HG02623 (cell line): ENCODE measurements around the gene FAM120B.
"Not testable (repeated sequence)": the region's sequence is repeated elsewhere in the genome, so short reads cannot be mapped to it uniquely, and the experiment has no call there.

ENCODE experiments used
- ATAC-seq: cut with Tn5 transposase; IDR thresholded peaks from one replicate; pipeline ENCODE4 v1.9.1; 2021; ENCODE audit warnings: moderate library complexity; ENCODE audit not compliant: unreplicated experiment

The FAM120B gene

DNA sequence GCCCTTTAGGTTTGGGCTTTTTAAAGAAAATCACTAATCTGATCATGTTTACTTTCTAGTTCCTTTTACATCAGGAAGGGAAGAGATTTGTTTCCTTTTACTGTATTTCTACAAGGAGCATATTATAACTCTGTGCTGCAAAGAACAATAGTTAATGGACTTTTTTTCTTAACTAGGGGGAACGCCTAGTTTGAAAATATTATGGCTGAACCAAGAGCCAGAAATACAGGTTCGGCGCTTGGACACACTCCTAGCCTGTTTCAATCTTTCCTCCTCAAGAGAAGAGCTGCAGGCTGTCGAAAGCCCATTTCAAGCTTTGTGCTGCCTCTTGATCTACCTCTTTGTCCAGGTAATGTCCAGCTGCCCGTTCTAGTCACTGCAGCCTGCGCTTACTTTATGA is 41.4 kb downstream of the FAM120B start:
- no peak for ATAC-seq

DNA sequence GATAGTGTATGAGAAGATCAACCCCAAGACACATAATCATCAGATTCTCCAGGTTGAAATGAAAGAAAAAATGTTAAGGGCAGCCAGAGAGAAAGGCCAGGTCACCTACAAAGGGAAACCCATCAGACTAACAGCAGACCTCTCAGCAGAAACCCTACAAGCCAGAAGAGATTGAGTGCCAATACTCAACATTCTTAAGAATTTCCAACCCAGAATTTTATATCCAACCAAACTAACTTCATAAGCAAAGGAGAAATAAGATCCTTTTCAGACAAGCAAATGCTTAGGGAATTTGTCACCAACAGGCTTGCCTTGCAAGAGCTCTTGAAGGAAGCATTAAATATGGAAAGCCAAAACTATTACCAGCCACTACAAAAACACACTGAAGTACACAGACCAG is 44.9 kb downstream of the FAM120B start:
- ATAC-seq: not testable (repeated sequence)

- ATAC-seq: not testable (repeated sequence)
These were observed 48.6 kb downstream of the FAM120B start for GRCh38 chr6:170355190-170355589.

- ATAC-seq: no peak
These were observed 49.1 kb downstream of the FAM120B start for GRCh38 chr6:170355661-170356060.

GRCh38 chr6:170357812-170358211 is 51.3 kb downstream of the FAM120B start:
- ATAC-seq: no peak

DNA sequence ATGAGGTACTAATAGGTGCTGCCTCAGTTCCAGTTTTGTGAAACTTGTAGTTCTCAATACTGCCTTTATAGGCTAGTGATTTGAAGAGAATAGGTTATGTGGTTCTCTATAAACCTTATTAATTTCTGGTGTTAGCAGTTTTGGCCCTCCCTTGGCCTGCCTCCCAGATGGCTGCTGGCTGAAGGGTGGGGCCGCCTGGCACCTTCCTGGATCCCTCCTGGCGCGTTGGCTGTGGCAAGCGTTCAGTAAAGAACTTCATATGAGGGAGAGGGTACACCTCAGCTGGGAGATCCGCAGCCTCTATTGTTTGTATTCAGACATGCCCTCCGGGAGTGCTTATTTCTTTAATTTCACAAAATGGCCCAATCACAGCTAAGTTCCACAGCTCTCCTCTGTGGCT is 51.9 kb downstream of the FAM120B start:
- ATAC-seq: no peak

GRCh38 chr6:170360476-170360875 is 53.9 kb downstream of the FAM120B start:
- no peak for ATAC-seq

DNA sequence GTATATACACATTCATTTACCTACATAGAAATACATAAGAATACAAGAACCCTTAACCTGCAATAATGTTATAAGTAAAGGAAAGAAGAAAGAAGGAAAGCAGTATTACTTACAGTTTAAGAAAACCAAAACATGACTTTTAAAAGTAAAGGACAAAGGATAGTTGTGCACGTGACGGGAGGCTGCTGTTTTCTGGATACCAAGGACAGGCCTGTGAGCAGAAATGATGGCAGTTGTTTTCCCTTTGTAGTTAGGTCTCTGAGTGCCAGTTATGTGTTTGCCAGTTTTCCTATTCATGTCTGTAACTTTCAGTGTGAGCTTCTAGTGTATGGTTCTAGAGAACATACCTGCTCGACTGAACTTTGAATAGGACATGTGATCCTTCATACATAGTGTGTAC is 54.8 kb downstream of the FAM120B start:
- no peak for ATAC-seq

- ATAC-seq: no peak
These were observed 55.6 kb downstream of the FAM120B start for GRCh38 chr6:170362121-170362520.

GRCh38 chr6:170363255-170363654 is 56.7 kb downstream of the FAM120B start:
- ATAC-seq: no peak

- no peak for ATAC-seq
These were observed 58.6 kb downstream of the FAM120B start for GRCh38 chr6:170365121-170365520.

GRCh38 chr6:170365593-170365992 is 59.0 kb downstream of the FAM120B start:
- no peak for ATAC-seq

DNA sequence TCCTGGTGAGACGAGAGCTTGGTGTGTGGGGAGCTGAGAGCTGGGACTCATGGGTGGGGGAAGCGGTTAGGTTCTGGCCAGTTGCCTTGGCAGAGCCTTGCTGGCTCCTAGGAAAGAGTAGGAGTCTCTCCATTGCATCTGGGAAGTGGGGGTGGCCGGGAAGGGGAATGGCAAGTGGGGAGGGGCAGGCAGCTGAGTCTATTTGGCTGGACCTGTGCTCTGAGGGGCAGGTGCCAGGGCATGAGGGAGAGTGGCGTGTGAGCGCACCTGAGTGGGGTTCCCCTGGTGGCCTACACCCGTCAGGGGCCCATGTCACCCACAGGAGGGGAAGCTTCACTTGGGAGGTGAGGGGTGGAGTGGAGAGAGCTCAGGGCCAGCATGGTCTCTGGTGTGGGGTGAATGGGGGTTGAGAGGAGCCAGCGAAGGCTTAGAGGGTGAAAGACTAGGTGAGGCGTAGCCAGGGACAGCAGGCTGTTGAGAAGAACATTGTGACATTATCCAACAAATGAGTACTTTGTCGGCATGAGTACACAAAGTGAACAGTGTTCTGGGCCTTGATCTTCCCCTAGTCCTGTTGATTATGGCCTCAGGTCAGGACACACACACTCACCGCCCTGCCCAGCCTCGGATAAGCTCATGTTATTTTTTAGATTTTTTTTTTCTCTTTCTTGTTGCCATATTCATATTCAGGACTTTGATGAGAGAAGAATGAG is 59.8 kb downstream of the FAM120B start:
- no peak for ATAC-seq

GRCh38 chr6:170367241-170367640 is 60.7 kb downstream of the FAM120B start:
- ATAC-seq: no peak

- no peak for ATAC-seq
These were observed 62.0 kb downstream of the FAM120B start for GRCh38 chr6:170368544-170368943.

- no peak for ATAC-seq
These were observed 62.8 kb downstream of the FAM120B start for GRCh38 chr6:170369403-170369802.

- ATAC-seq: peak; percentile 55
These were observed 63.9 kb downstream of the FAM120B start for GRCh38 chr6:170370416-170370815.

- ATAC-seq: no peak
These were observed 64.5 kb downstream of the FAM120B start for GRCh38 chr6:170371080-170371479.

DNA sequence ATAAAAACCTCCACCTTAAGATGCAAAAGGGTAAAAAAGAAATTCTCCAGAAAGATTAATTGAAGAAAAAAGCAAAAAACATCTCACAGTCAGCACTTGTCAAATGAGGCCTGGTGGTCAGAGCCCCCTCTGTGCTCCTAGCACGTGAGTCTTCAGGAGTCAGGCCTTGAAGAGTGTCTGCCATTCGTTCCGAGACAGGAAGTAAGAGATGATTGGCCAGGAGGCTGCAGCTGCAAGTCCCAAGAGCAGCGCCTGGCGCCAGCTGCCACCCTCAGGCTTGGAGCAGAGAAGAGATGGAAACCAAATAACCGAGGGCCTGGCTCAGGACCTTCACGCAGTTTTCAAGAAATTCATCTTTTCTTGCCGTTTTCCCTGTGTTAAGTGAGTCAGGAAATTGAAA is 65.0 kb downstream of the FAM120B start:
- ATAC-seq: no peak

- ATAC-seq: no peak
These were observed 66.1 kb downstream of the FAM120B start for GRCh38 chr6:170372380-170373325.

- no peak for ATAC-seq
These were observed 68.2 kb downstream of the FAM120B start for GRCh38 chr6:170374571-170375444.
